ENCODE data around the gene RASD1. TPM values are rescaled to one million over a fixed set of nuclear protein-coding genes. Genes with fewer than 3 reads are reported as not detected.

RASD1 gene
- total RNA-seq, 1 donor from 2014 or later, result 25.4 TPM

GRCh38 chr17:17505151-17505550 is 9.0 kb upstream of the RASD1 start:
- no peak for DNase-seq
- intact Hi-C loops (cut with micrococcal nuclease), result loop anchor here (10.0 kb wide), 1 partner anchor 60 kb away; no protein-coding TSS in a partner anchor
- peaks cover 18% of the 10 kb centered on the region for H3K4me1 ChIP-seq
- H3K36me3 ChIP-seq, result no peaks in the 10 kb centered on the region
- no peak for TF ChIP-seq CTCF (IDR thresholded peaks at IDR 0.05; ENCODE audit: borderline replicate concordance)
- H3K9me3 ChIP-seq (replicated peaks), result no peaks in the 10 kb centered on the region
- no peaks in the 10 kb centered on the region for H3K27me3 ChIP-seq (ENCODE audit: low read depth)
- H3K4me3 ChIP-seq, result no peak overlapping the region
- no peak overlapping the region for H3K27ac ChIP-seq (replicated peaks)

GRCh38 chr17:17504341-17505140 is 8.3 kb upstream of the RASD1 start:
- Histone ChIP-seq H3K9me3 (replicated peaks) (no peaks in the 10 kb centered on the region), H3K27ac (replicated peaks) (no peak overlapping the region), H3K4me1 (peaks cover 18% of the 10 kb centered on the region), H3K4me3 (no peak overlapping the region), H3K36me3 (no peaks in the 10 kb centered on the region), H3K27me3 (ENCODE audit: low read depth) (no peaks in the 10 kb centered on the region)
- no peak for DNase-seq
- TF ChIP-seq CTCF (IDR thresholded peaks at IDR 0.05; ENCODE audit: borderline replicate concordance), result no peak
- intact Hi-C loops (cut with micrococcal nuclease), result loop anchor here (10.0 kb wide), 1 partner anchor 60 kb away; no protein-coding TSS in a partner anchor

GRCh38 chr17:17503566-17504130 is 7.5 kb upstream of the RASD1 start:
- H3K36me3 ChIP-seq, result no peaks in the 10 kb centered on the region
- no peak overlapping the region for H3K4me3 ChIP-seq
- no peak for TF ChIP-seq CTCF (IDR thresholded peaks at IDR 0.05; ENCODE audit: borderline replicate concordance)
- no peaks in the 10 kb centered on the region for H3K9me3 ChIP-seq (replicated peaks)
- DNase-seq, result peak; percentile 24
- H3K4me1 ChIP-seq, result peaks cover 18% of the 10 kb centered on the region
- H3K27ac ChIP-seq (replicated peaks), result no peak overlapping the region
- intact Hi-C loops (cut with micrococcal nuclease), result loop anchor here (10.0 kb wide), 1 partner anchor 61 kb away; no protein-coding TSS in a partner anchor
- no peaks in the 10 kb centered on the region for H3K27me3 ChIP-seq (ENCODE audit: low read depth)

GRCh38 chr17:17502741-17503565 is 6.8 kb upstream of the RASD1 start:
- H3K36me3 ChIP-seq, result no peaks in the 10 kb centered on the region
- H3K4me1 ChIP-seq, result peaks cover 18% of the 10 kb centered on the region
- no peak overlapping the region for H3K27ac ChIP-seq (replicated peaks)
- intact Hi-C loops (cut with micrococcal nuclease), result loop anchor here (10.0 kb wide), 1 partner anchor 62 kb away; no protein-coding TSS in a partner anchor
- H3K9me3 ChIP-seq (replicated peaks), result no peaks in the 10 kb centered on the region
- H3K27me3 ChIP-seq (ENCODE audit: low read depth), result no peaks in the 10 kb centered on the region
- peak; percentile 5 for DNase-seq
- no peak overlapping the region for H3K4me3 ChIP-seq
- no peak for TF ChIP-seq CTCF (IDR thresholded peaks at IDR 0.05; ENCODE audit: borderline replicate concordance)

- no peak overlapping the region for H3K4me3 ChIP-seq
- no peaks in the 10 kb centered on the region for H3K27me3 ChIP-seq (ENCODE audit: low read depth)
- H3K4me1 ChIP-seq, result peaks cover 13% of the 10 kb centered on the region
- DNase-seq, result no peak
- intact Hi-C loops (cut with micrococcal nuclease), result loop anchor here (10.0 kb wide), 1 partner anchor 64 kb away; no protein-coding TSS in a partner anchor
- no peak overlapping the region for H3K27ac ChIP-seq (replicated peaks)
- no peaks in the 10 kb centered on the region for H3K9me3 ChIP-seq (replicated peaks)
- no peaks in the 10 kb centered on the region for H3K36me3 ChIP-seq
- TF ChIP-seq CTCF (IDR thresholded peaks at IDR 0.05; ENCODE audit: borderline replicate concordance), result no peak
These were observed 4.9 kb upstream of the RASD1 start for GRCh38 chr17:17500999-17501605.
